K562 (cell line): ENCODE data around the gene IGLON5. TPM values are rescaled to one million over a fixed set of nuclear protein-coding genes. Genes with fewer than 3 reads are reported as not detected.

Source experiments
- ARHGAP35 ChIP-seq: fragments of 450-650 bp; IDR thresholded peaks from 2 replicates; pipeline ENCODE4 v1.6.1; 2018; ENCODE audit not compliant: partially characterized antibody
- GATAD2B ChIP-seq: fragments of 450-650 bp; IDR thresholded peaks from 2 replicates; pipeline ENCODE4 v1.6.1; 2017; ENCODE audit warnings: mild to moderate bottlenecking, borderline replicate concordance
- MGA ChIP-seq: fragments of 450-650 bp; IDR thresholded peaks from 2 replicates; pipeline ENCODE4 v1.6.1; 2016; ENCODE audit warnings: mild to moderate bottlenecking, moderate library complexity
- TBL1XR1 ChIP-seq, 2 experiments: IDR thresholded peaks; 2 replicates each; pipeline ENCODE4 v1.6.1; 2012; ENCODE audit warnings: improper control_type of control experiment in 2 of 2, low read length in 2 of 2, mild to moderate bottlenecking in 1 of 2
- TEAD1 ChIP-seq, 2 experiments: fragments of 450-650 bp in 1 of 2; sonication (generic) in 1 of 2; formaldehyde crosslinking; IDR thresholded peaks; 2 replicates each; pipeline versions ENCODE4 v1.4.0 to v1.8.0; 2020 to 2022; ENCODE audit warnings: mild to moderate bottlenecking in 2 of 2, missing genetic modification reagents in 1 of 2
- ZNF134 ChIP-seq: fragments of 250-450 bp; sonication (Bioruptor Pico); conservative IDR thresholded peaks from 2 replicates; pipeline ENCODE4 v1.4.0; 2020
- ZNF592 ChIP-seq: fragments of 450-650 bp; IDR thresholded peaks from 2 replicates; pipeline ENCODE4 v1.6.1; 2017; ENCODE audit warnings: antibody characterized with exemption, mild to moderate bottlenecking
- ZZZ3 ChIP-seq: fragments of 450-650 bp; IDR thresholded peaks from 2 replicates; pipeline ENCODE4 v1.6.1; 2016; ENCODE audit warnings: antibody characterized with exemption, mild to moderate bottlenecking, moderate library complexity
- polyA plus RNA-seq, 8 experiments: library from polyadenylated mRNA; depleted of rRNA in 4 of 8; stranded (reverse) in 5 of 8; unstranded in 3 of 8; fragments of >200 nt; fragmentation: Nextera tagmentation in 2 of 8; fragmentation: Illumina TruSeq in 1 of 8; extraction: Ambion mirVana in 2 of 8; extraction: Trizol in 1 of 8; gene quantifications; 2 replicates each; pipeline versions ENCODE4 v1.2.1 to v1.2.3, GENCODE V29; 2011 to 2014; ENCODE audit warnings: inconsistent platforms in 1 of 8, missing spikeins in 1 of 8
- total RNA-seq, 7 experiments: library from RNA; depleted of rRNA in 6 of 7; stranded (reverse); fragments of >200 nt in 6 of 7; fragmentation: Illumina TruSeq in 2 of 7; extraction: Trizol in 2 of 7; gene quantifications; 2 replicates each; pipeline versions ENCODE4 v1.2.1 to v1.2.3, GENCODE V29; 2011 to 2021; ENCODE audit warnings: low replicate concordance in 1 of 7
- TF ChIP-seq, protein P1 (sequence below): sonication (generic); formaldehyde crosslinking; IDR thresholded peaks from 2 replicates; pipeline ENCODE4 v1.8.0; 2022; ENCODE audit warnings: missing genetic modification reagents, mild to moderate bottlenecking, moderate library complexity, borderline replicate concordance

The IGLON5 gene
- total and polyA plus RNA-seq, 9 of the 15 experiments (the other 6 are each of a cell fraction or from before 2014, with no cell fraction given): 0.03 to 0.22 (median 0.14) TPM; not detected in 2

DNA sequence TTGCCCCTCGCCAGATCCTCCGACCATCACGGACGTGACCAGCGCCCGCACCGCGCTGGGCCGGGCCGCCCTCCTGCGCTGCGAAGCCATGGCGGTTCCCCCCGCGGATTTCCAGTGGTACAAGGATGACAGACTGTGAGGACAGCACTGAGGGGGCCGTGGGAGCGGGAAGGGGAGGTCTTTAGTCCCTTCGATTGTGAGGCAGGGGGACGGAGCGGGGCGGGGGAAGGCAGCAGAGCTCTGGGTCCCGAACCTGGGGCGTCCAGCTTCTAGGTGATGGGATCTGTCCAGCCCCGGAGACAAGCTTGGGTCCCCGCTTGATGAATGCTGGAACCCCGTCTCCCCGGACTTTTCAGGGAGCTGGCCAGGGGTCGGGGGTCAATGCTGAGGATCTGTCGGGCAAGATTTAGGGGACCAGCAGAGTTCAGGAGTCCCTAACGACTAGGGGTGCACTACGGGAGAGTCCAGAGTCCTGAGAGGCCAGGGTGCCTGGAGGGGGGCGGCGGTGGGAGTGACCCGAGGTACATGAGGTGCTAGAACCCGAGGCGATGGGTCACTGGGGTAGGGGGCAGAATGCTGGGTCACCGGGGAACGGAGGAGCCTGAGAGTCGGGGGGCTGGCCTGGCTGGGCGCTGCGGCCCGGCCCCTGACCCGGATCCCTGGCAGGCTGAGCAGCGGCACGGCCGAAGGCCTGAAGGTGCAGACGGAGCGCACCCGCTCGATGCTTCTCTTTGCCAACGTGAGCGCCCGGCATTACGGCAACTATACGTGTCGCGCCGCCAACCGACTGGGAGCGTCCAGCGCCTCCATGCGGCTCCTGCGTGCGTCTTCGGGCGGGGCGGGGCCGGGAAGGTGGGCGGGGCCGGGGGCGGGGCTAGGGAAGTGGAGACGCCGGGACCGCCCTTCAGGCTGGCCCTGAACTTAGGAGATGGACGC lies 15.9 kb downstream of the IGLON5 start (continued):
- TF ChIP-seq ZNF592 (no peak), ZNF134 (CRISPR knock-in tag) (no peak), ARHGAP35 (no peak), GATAD2B (no peak), TBL1XR1 (IDR thresholded peaks at IDR 0.05; ENCODE audit: low read length in 2 of 2) (no peak), TEAD1 (CRISPR knock-in tag; IDR thresholded peaks at IDR 0.05) (peak in 1 of 2 experiments; percentile 57; a peak in 1 of 4 replicates), ZZZ3 (no peak), MGA (peak; percentile 71)
- TF ChIP-seq, protein P1, sequence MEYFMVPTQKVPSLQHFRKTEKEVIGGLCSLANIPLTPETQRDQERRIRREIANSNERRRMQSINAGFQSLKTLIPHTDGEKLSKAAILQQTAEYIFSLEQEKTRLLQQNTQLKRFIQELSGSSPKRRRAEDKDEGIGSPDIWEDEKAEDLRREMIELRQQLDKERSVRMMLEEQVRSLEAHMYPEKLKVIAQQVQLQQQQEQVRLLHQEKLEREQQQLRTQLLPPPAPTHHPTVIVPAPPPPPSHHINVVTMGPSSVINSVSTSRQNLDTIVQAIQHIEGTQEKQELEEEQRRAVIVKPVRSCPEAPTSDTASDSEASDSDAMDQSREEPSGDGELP (CRISPR knock-in tag): 0 out of 2 replicates have a peak, but pooled peaks have one; percentile 23
